ENCODE data around the gene COL4A1.
"Not testable (repeated sequence)": the region's sequence is repeated elsewhere in the genome, so short reads cannot be mapped to it uniquely, and the experiment has no call there.

The COL4A1 gene

GRCh38 chr13:110319774-110320509, 13.0 kb upstream of the COL4A1 start:
- Histone ChIP-seq H3K9ac (ENCODE audit: insufficient read length, low read depth) (no peak overlapping the region), H3K36me3 (ENCODE audit: insufficient read depth, insufficient read length, low read length) (peaks cover 38% of the 10 kb centered on the region), H3K4me3 (ENCODE audit: insufficient read length, low read depth) (no peak overlapping the region), H3K9me3 (ENCODE audit: insufficient read depth, low read length) (no peaks in the 10 kb centered on the region), H3K4me1 (ENCODE audit: insufficient read depth, insufficient read length) (no peaks in the 10 kb centered on the region), H3K27me3 (ENCODE audit: insufficient read depth, insufficient read length) (no peaks in the 10 kb centered on the region)
- no peak for DNase-seq (ENCODE audit: low read depth, low spot score)
- TF ChIP-seq SUZ12 (IDR thresholded peaks at IDR 0.05; ENCODE audit: extremely low read depth, insufficient read depth, insufficient read length) (no peak), YY1 (IDR thresholded peaks at IDR 0.05; ENCODE audit: insufficient read depth, insufficient read length) (no peak), ZNF274 (IDR thresholded peaks at IDR 0.05; ENCODE audit: low read depth, low read length) (no peak)

GRCh38 chr13:110319397-110319773, 12.4 kb upstream of the COL4A1 start:
- DNase-seq (ENCODE audit: low read depth, low spot score): no peak
- no peaks in the 10 kb centered on the region for H3K4me1 ChIP-seq (ENCODE audit: insufficient read depth, insufficient read length)
- TF ChIP-seq ZNF274 (IDR thresholded peaks at IDR 0.05; ENCODE audit: low read depth, low read length) (no peak), YY1 (IDR thresholded peaks at IDR 0.05; ENCODE audit: insufficient read depth, insufficient read length) (no peak), SUZ12 (IDR thresholded peaks at IDR 0.05; ENCODE audit: extremely low read depth, insufficient read depth, insufficient read length) (no peak)
- H3K4me3 ChIP-seq (ENCODE audit: insufficient read length, low read depth): no peak overlapping the region
- H3K9me3 ChIP-seq (ENCODE audit: insufficient read depth, low read length): no peaks in the 10 kb centered on the region
- no peaks in the 10 kb centered on the region for H3K27me3 ChIP-seq (ENCODE audit: insufficient read depth, insufficient read length)
- peaks cover 40% of the 10 kb centered on the region for H3K36me3 ChIP-seq (ENCODE audit: insufficient read depth, insufficient read length, low read length)
- no peak overlapping the region for H3K9ac ChIP-seq (ENCODE audit: insufficient read length, low read depth)

- H3K9ac ChIP-seq (ENCODE audit: insufficient read length, low read depth): no peak overlapping the region
- no peak for TF ChIP-seq YY1 (IDR thresholded peaks at IDR 0.05; ENCODE audit: insufficient read depth, insufficient read length)
- TF ChIP-seq ZNF274 (IDR thresholded peaks at IDR 0.05; ENCODE audit: low read depth, low read length): no peak
- TF ChIP-seq SUZ12 (IDR thresholded peaks at IDR 0.05; ENCODE audit: extremely low read depth, insufficient read depth, insufficient read length): no peak
- DNase-seq (ENCODE audit: low read depth, low spot score): no peak
- no peaks in the 10 kb centered on the region for H3K4me1 ChIP-seq (ENCODE audit: insufficient read depth, insufficient read length)
- no peaks in the 10 kb centered on the region for H3K9me3 ChIP-seq (ENCODE audit: insufficient read depth, low read length)
- H3K36me3 ChIP-seq (ENCODE audit: insufficient read depth, insufficient read length, low read length): peaks cover 40% of the 10 kb centered on the region
- no peak overlapping the region for H3K4me3 ChIP-seq (ENCODE audit: insufficient read length, low read depth)
- no peaks in the 10 kb centered on the region for H3K27me3 ChIP-seq (ENCODE audit: insufficient read depth, insufficient read length)
These were observed 12.0 kb upstream of the COL4A1 start for GRCh38 chr13:110318920-110319319.

- Histone ChIP-seq H3K36me3 (ENCODE audit: insufficient read depth, insufficient read length, low read length) (peaks cover 37% of the 10 kb centered on the region), H3K27me3 (ENCODE audit: insufficient read depth, insufficient read length) (no peaks in the 10 kb centered on the region), H3K9ac (ENCODE audit: insufficient read length, low read depth) (no peak overlapping the region), H3K4me3 (ENCODE audit: insufficient read length, low read depth) (no peak overlapping the region), H3K4me1 (ENCODE audit: insufficient read depth, insufficient read length) (no peaks in the 10 kb centered on the region), H3K9me3 (ENCODE audit: insufficient read depth, low read length) (no peaks in the 10 kb centered on the region)
- DNase-seq (ENCODE audit: low read depth, low spot score): no peak
- TF ChIP-seq YY1 (IDR thresholded peaks at IDR 0.05; ENCODE audit: insufficient read depth, insufficient read length) (no peak), SUZ12 (IDR thresholded peaks at IDR 0.05; ENCODE audit: extremely low read depth, insufficient read depth, insufficient read length) (no peak), ZNF274 (IDR thresholded peaks at IDR 0.05; ENCODE audit: low read depth, low read length) (no peak)
These were observed 10.7 kb upstream of the COL4A1 start for GRCh38 chr13:110317496-110318195.

- no peak overlapping the region for H3K4me3 ChIP-seq (ENCODE audit: insufficient read length, low read depth)
- TF ChIP-seq YY1 (IDR thresholded peaks at IDR 0.05; ENCODE audit: insufficient read depth, insufficient read length) (no peak), SUZ12 (IDR thresholded peaks at IDR 0.05; ENCODE audit: extremely low read depth, insufficient read depth, insufficient read length) (no peak), ZNF274 (IDR thresholded peaks at IDR 0.05; ENCODE audit: low read depth, low read length) (no peak)
- no peak for DNase-seq (ENCODE audit: low read depth, low spot score)
- H3K9ac ChIP-seq (ENCODE audit: insufficient read length, low read depth): no peak overlapping the region
- H3K27me3 ChIP-seq (ENCODE audit: insufficient read depth, insufficient read length): no peaks in the 10 kb centered on the region
- no peaks in the 10 kb centered on the region for H3K4me1 ChIP-seq (ENCODE audit: insufficient read depth, insufficient read length)
- no peaks in the 10 kb centered on the region for H3K9me3 ChIP-seq (ENCODE audit: insufficient read depth, low read length)
- peaks cover 37% of the 10 kb centered on the region for H3K36me3 ChIP-seq (ENCODE audit: insufficient read depth, insufficient read length, low read length)
These were observed 10.1 kb upstream of the COL4A1 start for GRCh38 chr13:110317093-110317492.

- TF ChIP-seq YY1 (IDR thresholded peaks at IDR 0.05; ENCODE audit: insufficient read depth, insufficient read length) (no peak), SUZ12 (IDR thresholded peaks at IDR 0.05; ENCODE audit: extremely low read depth, insufficient read depth, insufficient read length) (no peak), ZNF274 (IDR thresholded peaks at IDR 0.05; ENCODE audit: low read depth, low read length) (no peak)
- no peak overlapping the region for H3K4me3 ChIP-seq (ENCODE audit: insufficient read length, low read depth)
- no peaks in the 10 kb centered on the region for H3K9me3 ChIP-seq (ENCODE audit: insufficient read depth, low read length)
- H3K36me3 ChIP-seq (ENCODE audit: insufficient read depth, insufficient read length, low read length): peaks cover 41% of the 10 kb centered on the region
- peaks cover 4% of the 10 kb centered on the region for H3K4me1 ChIP-seq (ENCODE audit: insufficient read depth, insufficient read length)
- no peaks in the 10 kb centered on the region for H3K27me3 ChIP-seq (ENCODE audit: insufficient read depth, insufficient read length)
- DNase-seq (ENCODE audit: low read depth, low spot score): no peak
- H3K9ac ChIP-seq (ENCODE audit: insufficient read length, low read depth): no peak overlapping the region
These were observed 9.2 kb upstream of the COL4A1 start for GRCh38 chr13:110316196-110316595.

- Histone ChIP-seq H3K4me3 (ENCODE audit: insufficient read length, low read depth) (no peak overlapping the region), H3K4me1 (ENCODE audit: insufficient read depth, insufficient read length) (peaks cover 6% of the 10 kb centered on the region), H3K9me3 (ENCODE audit: insufficient read depth, low read length) (no peaks in the 10 kb centered on the region), H3K9ac (ENCODE audit: insufficient read length, low read depth) (no peak overlapping the region), H3K27me3 (ENCODE audit: insufficient read depth, insufficient read length) (no peaks in the 10 kb centered on the region), H3K36me3 (ENCODE audit: insufficient read depth, insufficient read length, low read length) (peaks cover 55% of the 10 kb centered on the region)
- TF ChIP-seq YY1 (IDR thresholded peaks at IDR 0.05; ENCODE audit: insufficient read depth, insufficient read length) (no peak), ZNF274 (IDR thresholded peaks at IDR 0.05; ENCODE audit: low read depth, low read length) (no peak)
- no peak for DNase-seq (ENCODE audit: low read depth, low spot score)
These were observed 7.7 kb upstream of the COL4A1 start for GRCh38 chr13:110314516-110315245.

- not testable (repeated sequence) for DNase-seq (ENCODE audit: low read depth, low spot score); H3K4me3 ChIP-seq (ENCODE audit: insufficient read length, low read depth); H3K9me3 ChIP-seq (ENCODE audit: insufficient read depth, low read length); H3K9ac ChIP-seq (ENCODE audit: insufficient read length, low read depth); H3K4me1 ChIP-seq (ENCODE audit: insufficient read depth, insufficient read length); H3K27me3 ChIP-seq (ENCODE audit: insufficient read depth, insufficient read length)
- peaks cover 62% of the 10 kb centered on the region for H3K36me3 ChIP-seq (ENCODE audit: insufficient read depth, insufficient read length, low read length)
These were observed 6.8 kb upstream of the COL4A1 start for GRCh38 chr13:110313733-110314132.

- not testable (repeated sequence) for H3K4me1 ChIP-seq (ENCODE audit: insufficient read depth, insufficient read length); H3K27me3 ChIP-seq (ENCODE audit: insufficient read depth, insufficient read length); DNase-seq (ENCODE audit: low read depth, low spot score); H3K9me3 ChIP-seq (ENCODE audit: insufficient read depth, low read length); H3K9ac ChIP-seq (ENCODE audit: insufficient read length, low read depth); H3K4me3 ChIP-seq (ENCODE audit: insufficient read length, low read depth)
- H3K36me3 ChIP-seq (ENCODE audit: insufficient read depth, insufficient read length, low read length): peaks cover 59% of the 10 kb centered on the region
These were observed 6.3 kb upstream of the COL4A1 start for GRCh38 chr13:110313261-110313660.
